Transverse colon (tissue), 3 donors: ENCODE data around the gene MACC1.

Experiments used
- POLR2A ChIP-seq: fragments of 450-650 bp; IDR thresholded peaks from one replicate; pipeline ENCODE4 v1.6.1; 2016; ENCODE audit warnings: antibody characterized with exemption, mild to moderate bottlenecking, moderate library complexity
- TF ChIP-seq, protein P1 (sequence below), 5 experiments: fragments of 200-600 bp in 3 of 5; fragments of 450-650 bp in 2 of 5; sonication (generic) in 3 of 5; IDR thresholded peaks; 1 replicate in 2 of 5; 2 replicates in 3 of 5; pipeline ENCODE4 v1.5.1; 2016 to 2017; ENCODE audit warnings: antibody characterized with exemption in 5 of 5, inconsistent platforms in 3 of 5, mild to moderate bottlenecking in 2 of 5, moderate library complexity in 1 of 5

DNA sequence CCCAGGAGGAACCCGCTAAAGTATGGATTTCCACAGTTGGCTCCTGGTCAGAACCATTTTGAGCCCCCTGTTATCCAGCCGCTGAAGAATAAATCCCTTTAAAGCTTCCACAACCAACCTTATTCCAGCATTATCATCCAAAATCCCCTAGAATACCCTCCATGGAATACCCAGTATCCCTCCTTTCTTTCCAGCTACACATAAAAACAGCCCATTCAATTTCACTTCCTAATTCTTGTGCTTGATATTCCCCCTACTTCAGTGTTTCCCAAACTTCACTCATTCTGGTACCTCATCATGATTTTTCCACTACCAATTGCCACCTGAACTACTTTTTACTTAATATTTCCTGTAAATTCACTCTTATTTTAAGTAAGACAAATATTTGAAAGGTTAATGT is 3.1 kb downstream of the MACC1 start:
- TF ChIP-seq, protein P1, sequence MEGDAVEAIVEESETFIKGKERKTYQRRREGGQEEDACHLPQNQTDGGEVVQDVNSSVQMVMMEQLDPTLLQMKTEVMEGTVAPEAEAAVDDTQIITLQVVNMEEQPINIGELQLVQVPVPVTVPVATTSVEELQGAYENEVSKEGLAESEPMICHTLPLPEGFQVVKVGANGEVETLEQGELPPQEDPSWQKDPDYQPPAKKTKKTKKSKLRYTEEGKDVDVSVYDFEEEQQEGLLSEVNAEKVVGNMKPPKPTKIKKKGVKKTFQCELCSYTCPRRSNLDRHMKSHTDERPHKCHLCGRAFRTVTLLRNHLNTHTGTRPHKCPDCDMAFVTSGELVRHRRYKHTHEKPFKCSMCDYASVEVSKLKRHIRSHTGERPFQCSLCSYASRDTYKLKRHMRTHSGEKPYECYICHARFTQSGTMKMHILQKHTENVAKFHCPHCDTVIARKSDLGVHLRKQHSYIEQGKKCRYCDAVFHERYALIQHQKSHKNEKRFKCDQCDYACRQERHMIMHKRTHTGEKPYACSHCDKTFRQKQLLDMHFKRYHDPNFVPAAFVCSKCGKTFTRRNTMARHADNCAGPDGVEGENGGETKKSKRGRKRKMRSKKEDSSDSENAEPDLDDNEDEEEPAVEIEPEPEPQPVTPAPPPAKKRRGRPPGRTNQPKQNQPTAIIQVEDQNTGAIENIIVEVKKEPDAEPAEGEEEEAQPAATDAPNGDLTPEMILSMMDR (IDR thresholded peaks at IDR 0.05): no peak
- TF ChIP-seq POLR2A: no peak
